Activated CD4-positive, alpha-beta T cell treated with anti-CD3 and anti-CD28 coated beads, Interleukin-2, amount 10 ng/mL, durations not matched to agents 24 days and 14 days (primary cell): Measurements from ENCODE around the gene CACTIN. TPM values are rescaled to one million over a fixed set of nuclear protein-coding genes. Genes with fewer than 3 reads are reported as not detected.
"Not testable (repeated sequence)": the region's sequence is repeated elsewhere in the genome, so short reads cannot be mapped to it uniquely, and the experiment has no call there.

ENCODE experiments used
- DNase-seq: peaks from one replicate; pipeline ENCODE4 v3.0.0; 2022
- H3K27ac Mint-ChIP-seq: one replicate; pipeline ENCODE4 v1.8.0; 2022; ENCODE audit warnings: mild to moderate bottlenecking, mixed read lengths
- H3K27me3 Mint-ChIP-seq: one replicate; pipeline ENCODE4 v1.8.0; 2022; ENCODE audit warnings: mixed read lengths
- H3K36me3 Mint-ChIP-seq: one replicate; pipeline ENCODE4 v1.8.0; 2022; ENCODE audit warnings: low read depth, mild to moderate bottlenecking, mixed read lengths
- H3K4me1 Mint-ChIP-seq: one replicate; pipeline ENCODE4 v1.8.0; 2021; ENCODE audit warnings: mixed read lengths
- H3K4me3 Mint-ChIP-seq: one replicate; pipeline ENCODE4 v1.8.0; 2022; ENCODE audit warnings: mild to moderate bottlenecking, moderate library complexity, mixed read lengths
- H3K9me3 Mint-ChIP-seq: one replicate; pipeline ENCODE4 v1.8.0; 2021; ENCODE audit warnings: mixed read lengths
- intact Hi-C: fragments of 100-400 bp; cut with micrococcal nuclease; formaldehyde crosslinking; loops from one replicate; pipeline ENCODE4 v1.15.1; 2023
- total RNA-seq: library from RNA; stranded (reverse); gene quantifications from 2 replicates; pipeline ENCODE4 v1.2.3, GENCODE V29; 2022

CACTIN gene
- total RNA-seq, 1 donor from 2014 or later = 39.6 TPM

- H3K36me3 Mint-ChIP-seq = peaks cover 7% of the 10 kb centered on the region
- no peak for DNase-seq
- H3K27ac Mint-ChIP-seq = no peak overlapping the region
- H3K9me3 Mint-ChIP-seq = no peaks in the 10 kb centered on the region
- H3K4me3 Mint-ChIP-seq = no peak overlapping the region
- intact Hi-C loops = no loop called here
- peaks cover 7% of the 10 kb centered on the region for H3K4me1 Mint-ChIP-seq
- no peaks in the 10 kb centered on the region for H3K27me3 Mint-ChIP-seq
Observed at GRCh38 chr19:3667766-3668165, 41.2 kb upstream of the CACTIN start.

- peaks cover 3% of the 10 kb centered on the region for H3K4me1 Mint-ChIP-seq
- peaks cover 4% of the 10 kb centered on the region for H3K36me3 Mint-ChIP-seq
- no peak overlapping the region for H3K4me3 Mint-ChIP-seq
- no peaks in the 10 kb centered on the region for H3K27me3 Mint-ChIP-seq
- intact Hi-C loops = no loop called here
- H3K9me3 Mint-ChIP-seq = no peaks in the 10 kb centered on the region
- DNase-seq = no peak
- H3K27ac Mint-ChIP-seq = peak overlapping the region; percentile 29
Observed at GRCh38 chr19:3667037-3667638, 40.5 kb upstream of the CACTIN start.

GRCh38 chr19:3666545-3666856, 39.9 kb upstream of the CACTIN start:
- not testable (repeated sequence) for H3K4me1 Mint-ChIP-seq

DNA sequence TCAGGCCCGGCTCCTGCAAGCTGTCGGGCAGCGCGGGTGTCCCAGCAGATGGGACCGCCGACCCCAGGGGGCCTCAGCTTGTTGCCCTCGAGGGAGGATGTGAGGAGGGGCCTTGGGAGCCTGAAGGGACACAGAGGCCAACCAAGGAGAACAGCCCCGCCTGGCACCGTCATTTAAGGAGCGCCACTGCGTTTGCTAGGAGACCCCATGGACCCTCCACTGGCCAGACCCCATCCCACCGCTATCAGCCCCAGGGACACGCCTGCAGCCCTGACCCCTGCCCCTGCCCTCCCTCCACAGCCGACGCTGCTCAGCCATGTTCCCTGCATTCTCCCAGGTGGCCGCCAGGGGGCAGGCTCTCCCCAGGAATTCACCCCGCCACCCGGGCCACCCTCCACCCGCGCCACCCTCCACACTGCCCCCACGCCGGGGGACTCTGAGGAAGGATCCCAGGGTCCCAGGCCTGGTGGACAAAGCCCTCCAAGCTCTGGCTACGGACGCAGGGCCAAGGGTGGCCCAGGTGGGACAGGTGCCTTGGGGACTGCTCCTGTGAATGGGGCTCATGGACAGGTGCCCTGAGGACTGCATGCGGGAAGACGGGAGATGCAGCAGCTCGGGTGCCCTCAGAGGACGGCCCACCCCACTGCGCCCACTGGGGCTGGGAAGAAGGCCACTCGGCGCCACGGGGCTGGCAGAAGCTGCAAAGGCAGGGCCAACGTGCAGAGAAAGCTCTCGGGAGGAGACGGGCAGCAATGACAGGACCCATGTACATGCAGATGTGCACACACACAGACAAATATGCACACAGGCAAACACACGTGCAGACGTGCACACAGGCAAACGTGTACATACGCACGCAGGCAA, 39.3 kb upstream of the CACTIN start:
- peak; percentile 94 for DNase-seq
- Mint-ChIP-seq H3K9me3 (no peaks in the 10 kb centered on the region), H3K4me1 (no peaks in the 10 kb centered on the region), H3K27me3 (no peaks in the 10 kb centered on the region), H3K4me3 (no peak overlapping the region), H3K27ac (no peak overlapping the region), H3K36me3 (peaks cover 4% of the 10 kb centered on the region)
- intact Hi-C loops = loop anchor here (1.0 kb wide), 2 partner anchors 34 to 40 kb away; partner anchors contain the start of gene PIP5K1C

More at GRCh38 chr19:3666545-3666856, 39.9 kb upstream of the CACTIN start:
- H3K4me3 Mint-ChIP-seq, DNase-seq, H3K27ac Mint-ChIP-seq, H3K36me3 Mint-ChIP-seq, H3K9me3 Mint-ChIP-seq, H3K27me3 Mint-ChIP-seq: not testable (repeated sequence)
- intact Hi-C loops = loop anchor here (1.0 kb wide), 1 partner anchor 40 kb away; no protein-coding TSS in a partner anchor

- Mint-ChIP-seq H3K4me1 (no peaks in the 10 kb centered on the region), H3K27me3 (no peaks in the 10 kb centered on the region), H3K36me3 (peaks cover 6% of the 10 kb centered on the region), H3K9me3 (no peaks in the 10 kb centered on the region), H3K27ac (no peak overlapping the region), H3K4me3 (no peak overlapping the region)
- intact Hi-C loops = loop anchor here (1.0 kb wide), 1 partner anchor 35 kb away; the partner anchor contains the start of gene PIP5K1C
- no peak for DNase-seq
Observed at GRCh38 chr19:3664879-3665642, 38.5 kb upstream of the CACTIN start.

DNA sequence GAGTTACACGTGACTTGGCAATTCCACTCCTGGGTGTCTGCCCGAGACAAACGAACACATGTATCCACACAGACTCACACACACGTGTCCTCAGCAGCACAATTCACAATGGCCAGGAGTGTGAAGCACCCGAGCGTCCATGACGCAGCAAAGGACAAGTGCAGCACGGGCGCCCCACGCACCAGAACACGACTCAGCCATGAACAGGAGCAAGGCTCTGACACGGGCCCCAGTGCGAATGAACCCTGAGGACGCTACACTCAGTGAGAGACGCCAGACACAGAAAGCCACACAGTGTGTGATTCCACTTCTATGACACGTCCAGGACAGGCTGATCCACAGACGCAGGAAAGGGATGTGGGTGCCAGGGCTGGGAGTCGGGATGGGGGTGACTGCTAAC, 37.2 kb upstream of the CACTIN start:
- H3K9me3 Mint-ChIP-seq = no peaks in the 10 kb centered on the region
- intact Hi-C loops = no loop called here

GRCh38 chr19:3661284-3662238, 35.0 kb upstream of the CACTIN start:
- Mint-ChIP-seq H3K36me3 (peaks cover 12% of the 10 kb centered on the region), H3K9me3 (no peaks in the 10 kb centered on the region), H3K4me1 (no peaks in the 10 kb centered on the region), H3K27ac (no peak overlapping the region), H3K27me3 (no peaks in the 10 kb centered on the region), H3K4me3 (no peak overlapping the region)
- no peak for DNase-seq
- intact Hi-C loops = no loop called here

More for the DNA sequence above, 37.2 kb upstream of the CACTIN start:
- H3K27ac Mint-ChIP-seq = no peak overlapping the region
- H3K36me3 Mint-ChIP-seq = peaks cover 6% of the 10 kb centered on the region
- no peak overlapping the region for H3K4me3 Mint-ChIP-seq
- no peak for DNase-seq
- H3K4me1 Mint-ChIP-seq = no peaks in the 10 kb centered on the region
- H3K27me3 Mint-ChIP-seq = no peaks in the 10 kb centered on the region

- H3K27me3 Mint-ChIP-seq = no peaks in the 10 kb centered on the region
Observed at GRCh38 chr19:3660493-3661219, 34.1 kb upstream of the CACTIN start.

GRCh38 chr19:3659746-3660112, 33.1 kb upstream of the CACTIN start:
- Mint-ChIP-seq H3K27me3 (no peaks in the 10 kb centered on the region), H3K4me1 (no peaks in the 10 kb centered on the region), H3K9me3 (no peaks in the 10 kb centered on the region), H3K36me3 (peaks cover 14% of the 10 kb centered on the region), H3K4me3 (no peak overlapping the region), H3K27ac (no peak overlapping the region)
- no peak for DNase-seq
- intact Hi-C loops = no loop called here

More at GRCh38 chr19:3660493-3661219, 34.1 kb upstream of the CACTIN start:
- DNase-seq = no peak
- Mint-ChIP-seq H3K4me3 (no peak overlapping the region), H3K9me3 (no peaks in the 10 kb centered on the region), H3K4me1 (no peaks in the 10 kb centered on the region), H3K36me3 (peaks cover 14% of the 10 kb centered on the region), H3K27ac (no peak overlapping the region)
- intact Hi-C loops = no loop called here

- DNase-seq = no peak
- Mint-ChIP-seq H3K9me3 (no peaks in the 10 kb centered on the region), H3K4me3 (no peak overlapping the region), H3K36me3 (peaks cover 14% of the 10 kb centered on the region), H3K4me1 (no peaks in the 10 kb centered on the region), H3K27me3 (no peaks in the 10 kb centered on the region), H3K27ac (no peak overlapping the region)
- intact Hi-C loops = no loop called here
Observed at GRCh38 chr19:3658870-3659745, 32.5 kb upstream of the CACTIN start.

DNA sequence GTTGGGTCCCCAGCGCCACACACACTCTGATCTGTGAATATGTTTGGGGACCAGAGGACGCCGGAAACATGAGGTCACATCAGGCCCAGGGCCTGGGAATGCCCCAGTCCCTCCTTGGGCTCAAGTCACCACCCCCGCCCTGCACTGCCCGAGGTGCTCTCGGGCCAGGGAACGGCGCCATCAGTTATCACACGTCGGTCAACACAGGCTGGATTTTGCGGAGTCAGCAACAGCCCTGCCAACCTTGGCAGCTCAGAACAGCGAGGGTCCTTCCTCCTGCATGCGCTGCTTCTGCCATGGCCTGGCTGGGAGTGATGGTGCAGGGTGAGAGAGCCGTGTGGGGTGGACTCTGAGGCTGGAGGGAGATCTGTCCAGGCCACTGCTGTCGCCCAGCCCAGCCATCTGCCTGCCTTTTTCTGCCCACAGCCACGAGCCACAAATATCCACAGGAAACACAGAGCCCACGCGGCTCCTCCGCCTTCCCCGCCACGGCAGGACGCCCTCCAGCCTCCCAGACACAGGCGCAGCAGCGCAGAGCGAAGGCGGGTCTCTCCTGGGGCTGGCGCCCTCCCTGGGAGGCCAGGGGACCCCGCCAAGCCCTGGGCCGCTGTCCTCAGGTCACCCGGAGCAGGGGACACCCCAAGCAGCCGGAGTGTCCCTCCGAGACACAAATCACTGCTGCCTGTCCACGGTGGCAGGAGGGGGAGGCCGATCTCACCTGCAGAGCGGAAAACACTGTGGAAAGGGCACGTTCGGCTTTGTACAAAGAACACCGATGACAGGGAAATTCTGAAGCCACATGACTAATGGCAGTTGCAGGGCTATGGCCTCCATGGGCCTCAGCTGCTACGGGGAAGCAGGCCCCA, 31.6 kb upstream of the CACTIN start:
- peaks cover 12% of the 10 kb centered on the region for H3K36me3 Mint-ChIP-seq
- intact Hi-C loops = no loop called here
- H3K9me3 Mint-ChIP-seq = no peaks in the 10 kb centered on the region
- no peaks in the 10 kb centered on the region for H3K27me3 Mint-ChIP-seq
- H3K27ac Mint-ChIP-seq = no peak overlapping the region
- no peaks in the 10 kb centered on the region for H3K4me1 Mint-ChIP-seq
- DNase-seq = no peak
- no peak overlapping the region for H3K4me3 Mint-ChIP-seq
